Muscle of back (tissue), 10 donors: ENCODE results near the gene MIER2. TPM values are rescaled to one million over a fixed set of nuclear protein-coding genes. Genes with fewer than 3 reads are reported as not detected.

Source experiments
- polyA plus RNA-seq, 10 donors: library from polyadenylated mRNA; unstranded; fragments of 120-200 nt; gene quantifications; one replicate each; pipeline ENCODE4 v1.2.1, GENCODE V29; 2013; ENCODE audit not compliant: insufficient read length in 10 of 10

Gene MIER2
- polyA plus RNA-seq, 10 donors, result 20.8 to 29.3 (median 26.0) TPM

Other genes with a start within 250 kb of the MIER2 start
- not detected for gene OR4F17, start 237.7 kb downstream of the MIER2 start, polyA plus RNA-seq
- gene PLPP2, start 53.4 kb downstream of the MIER2 start, polyA plus RNA-seq, result under 1 TPM; 0.04 to 0.84 (median 0.50) TPM
- 1 to 10 TPM in 5 of 10 donors, under 1 TPM in 5; 0.54 to 1.8 (median 0.92) TPM for gene C2CD4C, start 64.4 kb upstream of the MIER2 start, polyA plus RNA-seq
- 10 to 100 TPM; 25.5 to 49.7 (median 29.5) TPM for gene SHC2, start 116.2 kb upstream of the MIER2 start, polyA plus RNA-seq
- 10 to 100 TPM in 2 of 10 donors, 1 to 10 TPM in 8; 5.6 to 13.4 (median 8.3) TPM for gene MADCAM1, start 151.7 kb upstream of the MIER2 start, polyA plus RNA-seq
- gene TPGS1, start 162.7 kb upstream of the MIER2 start, polyA plus RNA-seq, result 10 to 100 TPM in 2 of 10 donors, 1 to 10 TPM in 8; 3.2 to 11.4 (median 6.1) TPM
- gene CDC34, start 187.0 kb upstream of the MIER2 start, polyA plus RNA-seq, result 10 to 100 TPM; 51.3 to 83.8 (median 62.2) TPM
- gene GZMM, start 199.3 kb upstream of the MIER2 start, polyA plus RNA-seq, result 1 to 10 TPM in 1 of 10 donors, under 1 TPM in 7, not detected in 2; 0.16 to 2.8 (median 0.45) TPM
- 100 to 1,000 TPM; 146 to 281 (median 195) TPM for gene BSG, start 227.8 kb upstream of the MIER2 start, polyA plus RNA-seq
- under 1 TPM; 0.13 to 0.51 (median 0.23) TPM for gene HCN2, start 245.1 kb upstream of the MIER2 start, polyA plus RNA-seq